Epithelial cell of proximal tubule (primary cell): ENCODE data around the gene STX1A. TPM values are rescaled to one million over a fixed set of nuclear protein-coding genes. Genes with fewer than 3 reads are reported as not detected.
"Not testable (repeated sequence)": the region's sequence is repeated elsewhere in the genome, so short reads cannot be mapped to it uniquely, and the experiment has no call there.

Experiments
- DNase-seq: peaks from one replicate; pipeline ENCODE4 v3.0.0-alpha.2; 2011; ENCODE audit warnings: low read depth
- H3K4me3 ChIP-seq: 2 replicates; pipeline ENCODE4 v1.5.1; 2011; ENCODE audit warnings: low read depth, mild to moderate bottlenecking, low read length
- CTCF ChIP-seq: conservative IDR thresholded peaks from 2 replicates; pipeline ENCODE4 v1.5.1; 2012; ENCODE audit warnings: low read depth, mild to moderate bottlenecking, low read length
- total RNA-seq: library from RNA; depleted of rRNA; stranded (reverse); fragments of >200 nt; gene quantifications from 2 replicates; pipeline ENCODE4 v1.2.3, GENCODE V29; 2015

STX1A gene
- total RNA-seq, 1 donor from 2014 or later, result 22.4 TPM

GRCh38 chr7:73682745-73683055, 36.8 kb downstream of the STX1A start:
- no peak for TF ChIP-seq CTCF
- DNase-seq, result no peak

DNA sequence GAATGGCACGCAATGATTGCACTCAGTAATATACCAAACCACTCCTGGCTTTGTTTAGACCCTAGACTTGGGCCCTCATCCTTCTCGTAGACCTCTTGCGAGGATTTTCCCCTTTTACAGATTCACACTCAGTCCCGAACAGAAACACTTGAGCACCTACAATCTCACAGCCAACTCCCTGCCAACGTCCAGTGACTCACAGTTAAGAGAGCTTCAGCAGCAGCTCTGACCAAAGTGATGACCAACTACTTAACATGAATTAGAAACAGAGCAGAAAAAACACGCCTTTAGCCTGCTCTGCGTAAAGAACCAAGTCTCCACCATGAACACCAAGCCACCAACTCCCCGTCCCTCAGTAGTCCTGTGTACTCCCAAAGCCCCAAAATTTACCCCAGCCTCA, 38.4 kb downstream of the STX1A start:
- TF ChIP-seq CTCF, result no peak
- DNase-seq, result peak; percentile 27
- H3K4me3 ChIP-seq, result peak overlapping the region; percentile 82

More at GRCh38 chr7:73682745-73683055, 36.8 kb downstream of the STX1A start:
- H3K4me3 ChIP-seq, result peak overlapping the region; percentile 82

GRCh38 chr7:73680501-73680900, 39.0 kb downstream of the STX1A start:
- TF ChIP-seq CTCF, result no peak
- DNase-seq, result no peak
- H3K4me3 ChIP-seq, result peak overlapping the region; percentile 82

DNA sequence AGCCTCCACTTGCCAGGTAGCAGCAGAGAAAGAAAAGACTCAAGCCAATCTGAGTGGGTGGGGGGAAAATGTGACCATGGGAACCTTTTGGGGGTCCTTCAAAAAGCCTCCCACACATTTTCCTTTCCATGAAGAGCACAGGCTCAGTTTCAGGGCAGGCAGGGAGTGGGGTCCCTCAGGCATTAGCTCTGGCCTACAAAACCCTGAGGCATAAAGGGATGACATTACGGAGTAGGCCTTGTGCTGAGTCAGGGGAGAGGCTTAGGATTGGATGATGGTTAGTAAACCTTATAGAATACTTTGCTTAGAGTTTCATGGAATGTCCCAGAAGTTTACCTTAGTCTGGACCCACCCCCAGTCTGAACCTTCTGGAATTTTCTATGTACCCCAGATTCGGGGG, 39.8 kb downstream of the STX1A start:
- DNase-seq, result no peak
- TF ChIP-seq CTCF, result no peak
- H3K4me3 ChIP-seq, result no peak overlapping the region

- no peak for TF ChIP-seq CTCF
- no peak for DNase-seq
- H3K4me3 ChIP-seq, result no peak overlapping the region
Measured at GRCh38 chr7:73678862-73679261, 40.6 kb downstream of the STX1A start.

DNA sequence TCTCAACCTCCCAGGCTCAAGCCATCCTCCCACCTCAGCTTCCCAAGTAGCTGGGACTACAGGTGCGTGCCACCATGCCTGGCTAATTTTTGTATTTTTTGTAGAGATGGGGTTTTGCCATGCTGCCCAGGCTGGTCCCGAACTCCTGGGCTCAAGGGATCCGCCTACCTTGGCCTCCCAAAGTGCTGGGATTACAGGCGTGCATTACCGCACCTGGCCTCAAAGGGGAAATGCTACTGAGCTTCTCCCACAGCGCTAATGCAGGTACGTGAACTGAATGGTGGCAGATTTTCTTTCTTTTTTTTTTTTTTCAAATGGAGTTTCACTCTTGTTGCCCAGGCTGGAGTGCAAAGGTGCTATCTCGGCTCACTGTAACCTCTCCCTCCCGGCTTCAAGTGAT, 43.4 kb downstream of the STX1A start:
- H3K4me3 ChIP-seq, DNase-seq: not testable (repeated sequence)

DNA sequence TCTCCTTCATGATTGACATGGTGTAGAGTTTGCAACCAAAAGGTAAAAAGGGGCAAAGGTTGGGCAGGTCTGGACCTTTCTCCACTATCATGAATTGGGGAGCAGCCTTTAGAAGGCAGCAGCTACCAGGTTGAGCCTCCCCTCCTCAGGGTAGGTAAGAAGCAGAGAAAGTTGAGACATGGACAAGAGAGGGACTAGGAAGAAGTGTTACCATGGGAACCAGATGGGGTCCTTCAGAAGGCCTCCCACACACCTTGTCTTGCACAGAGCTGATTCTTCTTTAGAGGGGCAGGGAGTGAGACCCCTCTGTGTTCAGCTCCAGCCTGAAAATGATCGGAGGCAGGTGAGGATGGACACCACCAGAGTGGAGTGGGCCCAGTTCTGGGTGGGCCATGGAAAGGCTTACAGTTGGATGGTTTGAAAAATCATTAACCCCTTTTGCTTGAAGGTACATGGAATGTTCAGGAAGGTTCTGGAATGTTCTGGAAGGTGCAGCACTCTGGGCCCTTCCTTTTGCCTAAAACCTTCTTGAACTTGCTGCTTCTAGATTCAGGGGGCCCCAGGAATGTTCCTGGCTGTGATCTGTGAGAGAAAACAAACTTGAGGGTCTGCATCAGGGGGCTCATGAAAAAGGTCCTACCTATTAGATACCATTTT, 44.9 kb downstream of the STX1A start:
- no peak for DNase-seq
- no peak overlapping the region for H3K4me3 ChIP-seq
- TF ChIP-seq CTCF, result no peak
